ENCODE measurements around the gene EIF1AD. TPM values are rescaled to one million over a fixed set of nuclear protein-coding genes. Genes with fewer than 3 reads are reported as not detected.
"Not testable (repeated sequence)": the region's sequence is repeated elsewhere in the genome, so short reads cannot be mapped to it uniquely, and the experiment has no call there.

Gene EIF1AD
- total and polyA plus RNA-seq, 4 donors, result 22.0 to 33.2 (median 28.7) TPM

DNA sequence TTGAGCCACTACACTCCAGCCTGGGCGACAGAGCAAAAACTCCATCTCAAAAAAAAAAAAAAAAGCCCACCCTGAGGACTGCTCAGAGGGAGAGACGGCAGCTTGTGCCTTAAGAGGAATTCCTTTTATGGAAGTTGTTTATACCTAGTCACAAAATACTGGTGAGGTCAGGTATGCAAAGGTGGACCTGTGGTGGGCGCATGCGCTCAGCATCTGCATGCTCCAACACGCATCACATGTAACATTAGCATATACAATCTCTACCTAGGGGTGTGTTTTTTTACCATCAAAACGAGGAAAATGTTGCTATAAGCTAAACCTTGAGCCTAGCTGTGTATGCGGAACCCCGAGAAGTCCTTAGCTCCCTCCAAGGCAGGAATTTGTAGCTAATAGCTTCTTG is 47.2 kb downstream of the EIF1AD start:
- TF ChIP-seq, protein P1, sequence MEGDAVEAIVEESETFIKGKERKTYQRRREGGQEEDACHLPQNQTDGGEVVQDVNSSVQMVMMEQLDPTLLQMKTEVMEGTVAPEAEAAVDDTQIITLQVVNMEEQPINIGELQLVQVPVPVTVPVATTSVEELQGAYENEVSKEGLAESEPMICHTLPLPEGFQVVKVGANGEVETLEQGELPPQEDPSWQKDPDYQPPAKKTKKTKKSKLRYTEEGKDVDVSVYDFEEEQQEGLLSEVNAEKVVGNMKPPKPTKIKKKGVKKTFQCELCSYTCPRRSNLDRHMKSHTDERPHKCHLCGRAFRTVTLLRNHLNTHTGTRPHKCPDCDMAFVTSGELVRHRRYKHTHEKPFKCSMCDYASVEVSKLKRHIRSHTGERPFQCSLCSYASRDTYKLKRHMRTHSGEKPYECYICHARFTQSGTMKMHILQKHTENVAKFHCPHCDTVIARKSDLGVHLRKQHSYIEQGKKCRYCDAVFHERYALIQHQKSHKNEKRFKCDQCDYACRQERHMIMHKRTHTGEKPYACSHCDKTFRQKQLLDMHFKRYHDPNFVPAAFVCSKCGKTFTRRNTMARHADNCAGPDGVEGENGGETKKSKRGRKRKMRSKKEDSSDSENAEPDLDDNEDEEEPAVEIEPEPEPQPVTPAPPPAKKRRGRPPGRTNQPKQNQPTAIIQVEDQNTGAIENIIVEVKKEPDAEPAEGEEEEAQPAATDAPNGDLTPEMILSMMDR (IDR thresholded peaks at IDR 0.05; ENCODE audit: control extremely low read depth, extremely low read depth), result no peak
- Histone ChIP-seq H3K9me3 (ENCODE audit: control insufficient read depth in 4 of 4, insufficient read depth in 3 of 4, low read length in 3 of 4) (peaks cover 0 to 2% (median 0%) of the 10 kb centered on the region in 4 donors), H3K4me3 (no peak overlapping the region), H3K27me3 (ENCODE audit: control insufficient read depth in 3 of 3, insufficient read depth in 3 of 3, low read length in 2 of 3) (no peaks in the 10 kb centered on the region), H3K9ac (ENCODE audit: insufficient read depth in 1 of 2, low read length in 2 of 2) (no peak overlapping the region), H3K4me1 (ENCODE audit: control insufficient read depth in 5 of 5, insufficient read depth in 5 of 5, low read length in 5 of 5) (no peaks in the 10 kb centered on the region), H3K27ac (ENCODE audit: low read depth in 1 of 2, low read length in 1 of 2) (no peak overlapping the region), H3K36me3 (ENCODE audit: control insufficient read depth in 4 of 4, insufficient read depth in 4 of 4, low read length in 4 of 4) (no peaks in the 10 kb centered on the region)
- DNase-seq, result no peak
- WGBS, 2 donors, result 78 to 80% methylated on average over 8 of the region's 8 CpGs
- no peak for ATAC-seq (ENCODE audit: insufficient read depth, low FRiP score)

DNA sequence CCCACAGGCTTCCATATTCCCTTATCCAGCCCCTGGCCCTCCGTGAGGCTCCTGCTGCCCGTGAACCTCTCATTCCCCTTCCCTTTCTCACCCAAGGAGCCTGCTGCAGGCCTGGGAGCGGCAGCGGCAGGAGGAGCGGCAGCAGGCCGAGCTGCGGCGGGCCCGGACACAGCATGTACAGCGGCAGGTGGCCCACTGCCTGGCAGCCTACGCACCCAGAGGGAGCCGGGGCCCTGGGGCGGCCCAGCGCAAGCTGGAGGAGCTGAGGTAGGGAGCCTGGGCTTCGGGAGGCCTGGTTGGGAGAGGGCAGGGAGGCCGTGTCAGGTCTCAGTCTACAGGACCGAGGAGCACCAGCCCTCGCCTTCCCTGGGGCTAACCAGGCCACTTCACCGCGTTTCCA is 48.5 kb downstream of the EIF1AD start:
- Histone ChIP-seq H3K4me1 (ENCODE audit: control insufficient read depth in 5 of 5, insufficient read depth in 5 of 5, low read length in 5 of 5) (no peaks in the 10 kb centered on the region), H3K4me3 (no peak overlapping the region), H3K27me3 (ENCODE audit: control insufficient read depth in 3 of 3, insufficient read depth in 3 of 3, low read length in 2 of 3) (no peaks in the 10 kb centered on the region), H3K36me3 (ENCODE audit: control insufficient read depth in 4 of 4, insufficient read depth in 4 of 4, low read length in 4 of 4) (no peaks in the 10 kb centered on the region), H3K27ac (ENCODE audit: low read depth in 1 of 2, low read length in 1 of 2) (no peak overlapping the region), H3K9ac (ENCODE audit: insufficient read depth in 1 of 2, low read length in 2 of 2) (no peak overlapping the region), H3K9me3 (ENCODE audit: control insufficient read depth in 4 of 4, insufficient read depth in 3 of 4, low read length in 3 of 4) (peaks cover 0 to 2% (median 0%) of the 10 kb centered on the region in 4 donors)
- 93 to 96% methylated on average over 20 of the region's 20 CpGs for WGBS, 2 donors
- DNase-seq (no peak), ATAC-seq (ENCODE audit: insufficient read depth, low FRiP score) (no peak)
- TF ChIP-seq, protein P1 (IDR thresholded peaks at IDR 0.05; ENCODE audit: control extremely low read depth, extremely low read depth), result no peak

DNA sequence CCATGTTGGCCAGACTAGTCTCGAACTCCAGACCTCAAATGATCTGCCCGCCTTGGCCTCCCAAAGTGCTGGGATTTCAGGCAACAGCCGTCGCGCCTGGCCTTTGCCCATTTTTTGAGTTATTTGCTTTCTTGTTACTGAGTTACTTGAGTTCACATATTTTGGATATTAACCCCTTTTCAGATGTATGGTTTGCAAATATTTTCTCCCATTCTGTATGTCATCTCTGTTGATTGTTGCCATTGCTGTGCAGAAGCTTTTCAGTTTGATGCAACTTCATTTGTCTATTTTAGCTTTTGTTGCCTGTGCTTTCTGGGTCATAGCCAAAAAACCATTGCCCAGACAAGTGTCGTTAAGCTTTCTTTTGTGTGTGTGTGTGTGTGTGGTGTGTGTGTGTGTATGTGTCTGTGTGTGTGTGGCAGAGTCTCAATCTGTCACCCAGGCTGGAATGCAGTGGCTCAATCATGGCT is 49.9 kb downstream of the EIF1AD start:
- TF ChIP-seq, protein P1 (IDR thresholded peaks at IDR 0.05; ENCODE audit: control extremely low read depth, extremely low read depth), result no peak
- H3K4me1 ChIP-seq (ENCODE audit: control insufficient read depth in 5 of 5, insufficient read depth in 5 of 5, low read length in 5 of 5), result no peaks in the 10 kb centered on the region
- no peaks in the 10 kb centered on the region for H3K27me3 ChIP-seq (ENCODE audit: control insufficient read depth in 3 of 3, insufficient read depth in 3 of 3, low read length in 2 of 3)
- H3K9ac ChIP-seq (ENCODE audit: insufficient read depth in 1 of 2, low read length in 2 of 2), result peak overlapping the region in 1 of 2 donors; percentile 16
- no peak for ATAC-seq (ENCODE audit: insufficient read depth, low FRiP score)
- H3K36me3 ChIP-seq (ENCODE audit: control insufficient read depth in 4 of 4, insufficient read depth in 4 of 4, low read length in 4 of 4), result no peaks in the 10 kb centered on the region
- 42 to 76% methylated on average over 6 of the region's 6 CpGs for WGBS, 2 donors
- peaks cover 0 to 2% (median 0%) of the 10 kb centered on the region in 4 donors for H3K9me3 ChIP-seq (ENCODE audit: control insufficient read depth in 4 of 4, insufficient read depth in 3 of 4, low read length in 3 of 4)
- peak overlapping the region in 1 of 2 donors; percentile 22 for H3K27ac ChIP-seq (ENCODE audit: low read depth in 1 of 2, low read length in 1 of 2)
- DNase-seq, result no peak
- H3K4me3 ChIP-seq, result no peak overlapping the region

- not testable (repeated sequence) for H3K27ac ChIP-seq (ENCODE audit: low read depth in 1 of 2, low read length in 1 of 2); H3K4me3 ChIP-seq; H3K9ac ChIP-seq (ENCODE audit: insufficient read depth in 1 of 2, low read length in 2 of 2); H3K4me1 ChIP-seq (ENCODE audit: control insufficient read depth in 5 of 5, insufficient read depth in 5 of 5, low read length in 5 of 5); DNase-seq; H3K9me3 ChIP-seq (ENCODE audit: control insufficient read depth in 4 of 4, insufficient read depth in 3 of 4, low read length in 3 of 4); H3K36me3 ChIP-seq (ENCODE audit: control insufficient read depth in 4 of 4, insufficient read depth in 4 of 4, low read length in 4 of 4); H3K27me3 ChIP-seq (ENCODE audit: control insufficient read depth in 3 of 3, insufficient read depth in 3 of 3, low read length in 2 of 3); ATAC-seq (ENCODE audit: insufficient read depth, low FRiP score)
- WGBS, 2 donors, result 44 to 61% methylated on average over 3 of the region's 3 CpGs
Measured at GRCh38 chr11:65951641-65952040, 50.3 kb downstream of the EIF1AD start.

- not testable (repeated sequence) for H3K9ac ChIP-seq (ENCODE audit: insufficient read depth in 1 of 2, low read length in 2 of 2); H3K4me3 ChIP-seq; ATAC-seq (ENCODE audit: insufficient read depth, low FRiP score); H3K27ac ChIP-seq (ENCODE audit: low read depth in 1 of 2, low read length in 1 of 2); H3K9me3 ChIP-seq (ENCODE audit: control insufficient read depth in 4 of 4, insufficient read depth in 3 of 4, low read length in 3 of 4); H3K36me3 ChIP-seq (ENCODE audit: control insufficient read depth in 4 of 4, insufficient read depth in 4 of 4, low read length in 4 of 4); H3K27me3 ChIP-seq (ENCODE audit: control insufficient read depth in 3 of 3, insufficient read depth in 3 of 3, low read length in 2 of 3); DNase-seq; H3K4me1 ChIP-seq (ENCODE audit: control insufficient read depth in 5 of 5, insufficient read depth in 5 of 5, low read length in 5 of 5)
- 95 to 96% methylated on average over 4 to 5 of the region's 5 CpGs for WGBS, 2 donors
Measured at GRCh38 chr11:65950711-65951110, 51.2 kb downstream of the EIF1AD start.

All from lung (tissue), 12 donors.